GM12878 (cell line): ENCODE measurements around the gene KHDRBS2. TPM values are rescaled to one million over a fixed set of nuclear protein-coding genes. Genes with fewer than 3 reads are reported as not detected.

Source experiments
- ATAC-seq: fragments of 200-7000 bp; cut with Tn5 transposase; 3 replicates; pipeline ENCODE4 v1.9.1; 2020; ENCODE audit warnings: mild to moderate bottlenecking, moderate library complexity
- BruUV-seq: library from RNA; stranded (reverse); fragments of 400-500 nt; replicated peaks from 2 replicates; lab custom pipeline; 2021; lab: Mats Ljungman, UMichigan
- CTCF ChIA-PET: fragments of 300-600 bp; sonication (Branson Sonifier 250); formaldehyde crosslinking; extraction: SDS; loops from one replicate; lab custom pipeline; 2021; ENCODE audit warnings: inconsistent platforms; lab: Yijun Ruan, JAX
- POLR2A ChIA-PET: fragments of 350-600 bp; formaldehyde crosslinking; extraction: SDS; loops from one replicate; lab custom pipeline; 2021; ENCODE audit warnings: inconsistent platforms; lab: Charles Lee
- RAD21 ChIA-PET: fragments of 300-600 bp; sonication (Branson Sonifier 250); formaldehyde crosslinking; loops from one replicate; lab custom pipeline; 2023; ENCODE audit warnings: antibody characterized with exemption; ENCODE audit not compliant: unreplicated experiment; lab: Charles Lee
- SMC1A ChIA-PET: fragments of 300-600 bp; sonication (Branson Sonifier 250); formaldehyde crosslinking; loops from one replicate; lab custom pipeline; 2023; ENCODE audit not compliant: unreplicated experiment, uncharacterized antibody; lab: Charles Lee
- DNase-seq: peaks from one replicate; pipeline ENCODE4 v3.0.0-alpha.2; 2011; ENCODE audit warnings: low read depth, low spot score
- FAIRE-seq: peaks from 3 replicates; lab custom pipeline; 2011; peaks lifted over from hg19 to GRCh38; lab: Jason Lieb, UNC
- H2AFZ ChIP-seq: 2 replicates; pipeline ENCODE4 v1.6.0; 2011; ENCODE audit warnings: low read depth, low read length, control low read depth; ENCODE audit not compliant: control insufficient read depth
- H3K27ac ChIP-seq: 2 replicates; pipeline ENCODE4 v1.5.1; 2011; ENCODE audit warnings: control low read depth; ENCODE audit not compliant: control insufficient read depth, insufficient read depth
- H3K27me3 ChIP-seq, 2 experiments: replicated peaks in 1 of 2; 2 replicates each; pipeline versions ENCODE4 v1.6.0 to v1.6.1; 2011; ENCODE audit warnings: low read length in 1 of 2; ENCODE audit not compliant: control insufficient read depth in 2 of 2, insufficient read depth in 2 of 2
- H3K36me3 ChIP-seq, 2 experiments: 2 replicates each; pipeline ENCODE4 v1.5.1; 2011; ENCODE audit warnings: low read length in 1 of 2; ENCODE audit not compliant: control insufficient read depth in 2 of 2, insufficient read depth in 2 of 2
- H3K4me1 ChIP-seq: 2 replicates; pipeline ENCODE4 v1.6.1; 2011; ENCODE audit warnings: mild to moderate bottlenecking, low read length, moderate library complexity, mixed read lengths; ENCODE audit not compliant: control insufficient read depth, insufficient read depth
- H3K4me2 ChIP-seq: 2 replicates; pipeline ENCODE4 v1.6.0; 2011; ENCODE audit warnings: control low read depth; ENCODE audit not compliant: control insufficient read depth, insufficient read depth
- H3K4me3 ChIP-seq: fragments of 200-600 bp; sonication (generic); 2 replicates; pipeline ENCODE4 v1.5.1; 2016
- H3K79me2 ChIP-seq: 2 replicates; pipeline ENCODE4 v1.6.0; 2011; ENCODE audit warnings: low read length; ENCODE audit not compliant: control insufficient read depth, insufficient read depth
- H3K9ac ChIP-seq: 2 replicates; pipeline ENCODE4 v1.8.0; 2011; ENCODE audit warnings: low read length, control low read depth, mixed read lengths; ENCODE audit not compliant: control insufficient read depth, insufficient read depth
- H3K9me3 ChIP-seq: replicated peaks from 3 replicates; pipeline ENCODE4 v1.5.1; 2011; ENCODE audit warnings: mild to moderate bottlenecking, low read length; ENCODE audit not compliant: control insufficient read depth, insufficient read depth
- H4K20me1 ChIP-seq: 2 replicates; pipeline ENCODE4 v1.6.0; 2011; ENCODE audit not compliant: control insufficient read depth, insufficient read depth
- BCL11A ChIP-seq: IDR thresholded peaks from 2 replicates; pipeline ENCODE4 v1.6.1; 2011; ENCODE audit warnings: low read depth, low read length
- BMI1 ChIP-seq: fragments of 450-650 bp; IDR thresholded peaks from 2 replicates; pipeline ENCODE4 v1.6.1; 2016; ENCODE audit warnings: mild to moderate bottlenecking, moderate library complexity, borderline replicate concordance
- CBX5 ChIP-seq: sonication (generic); IDR thresholded peaks from 2 replicates; pipeline ENCODE4 v1.6.1; 2016; ENCODE audit warnings: low read depth, moderate library complexity, mild to moderate bottlenecking, inconsistent platforms
- DPF2 ChIP-seq: fragments of 450-650 bp; IDR thresholded peaks from 2 replicates; pipeline ENCODE4 v1.6.1; 2017; ENCODE audit warnings: mild to moderate bottlenecking
- ETV6 ChIP-seq, 2 experiments: fragments of 450-650 bp in 1 of 2; IDR thresholded peaks in 1 of 2; conservative IDR thresholded peaks in 1 of 2; 2 replicates each; pipeline ENCODE4 v1.6.1; 2014; ENCODE audit warnings: antibody characterized with exemption in 1 of 2, borderline replicate concordance in 1 of 2, low read depth in 1 of 2, mild to moderate bottlenecking in 1 of 2, moderate library complexity in 1 of 2
- IKZF2 ChIP-seq, 2 experiments: fragments of 450-650 bp; IDR thresholded peaks; 2 replicates each; pipeline ENCODE4 v1.6.1; 2017; ENCODE audit warnings: mild to moderate bottlenecking in 2 of 2, moderate library complexity in 2 of 2
- JUND ChIP-seq: IDR thresholded peaks from 2 replicates; pipeline ENCODE4 v1.6.1; 2012; ENCODE audit warnings: low read depth, mild to moderate bottlenecking, low read length, improper control_type of control experiment, moderate library complexity
- KDM1A ChIP-seq: fragments of 200-600 bp; sonication (generic); IDR thresholded peaks from 2 replicates; pipeline ENCODE4 v1.6.1; 2016; ENCODE audit warnings: borderline replicate concordance
- LARP7 ChIP-seq: fragments of 450-650 bp; IDR thresholded peaks from 2 replicates; pipeline ENCODE4 v1.6.1; 2017; ENCODE audit warnings: mild to moderate bottlenecking
- NBN ChIP-seq: fragments of 450-650 bp; IDR thresholded peaks from 2 replicates; pipeline ENCODE4 v1.6.1; 2016
- NR2C1 ChIP-seq: fragments of 450-650 bp; IDR thresholded peaks from 2 replicates; pipeline ENCODE4 v1.6.1; 2017; ENCODE audit warnings: antibody characterized with exemption, mild to moderate bottlenecking, moderate library complexity
- NR2C2 ChIP-seq: IDR thresholded peaks from 2 replicates; pipeline ENCODE4 v1.6.1; 2011; ENCODE audit warnings: borderline replicate concordance, low read depth; ENCODE audit not compliant: control insufficient read depth, insufficient read length
- NRF1 ChIP-seq: conservative IDR thresholded peaks from 2 replicates; pipeline ENCODE4 v1.6.1; 2011; ENCODE audit warnings: mild to moderate bottlenecking, low read depth, low read length, improper control_type of control experiment
- PAX5 ChIP-seq: IDR thresholded peaks from 2 replicates; pipeline ENCODE4 v1.6.1; 2011; ENCODE audit warnings: low read depth, low read length, borderline replicate concordance
- POLR2AphosphoS2 ChIP-seq: IDR thresholded peaks from 2 replicates; pipeline ENCODE4 v1.6.1; 2011; ENCODE audit warnings: low read depth, mild to moderate bottlenecking, low read length, improper control_type of control experiment, moderate library complexity
- POLR2AphosphoS5 ChIP-seq: IDR thresholded peaks from 2 replicates; pipeline ENCODE4 v1.6.1; 2011; ENCODE audit warnings: mild to moderate bottlenecking, low read length, inconsistent platforms
- RAD21 ChIP-seq: IDR thresholded peaks from 2 replicates; pipeline ENCODE4 v1.6.1; 2011; ENCODE audit warnings: mild to moderate bottlenecking, low read depth, low read length, moderate library complexity; ENCODE audit not compliant: insufficient read depth
- RAD51 ChIP-seq: fragments of 450-650 bp; IDR thresholded peaks from 2 replicates; pipeline ENCODE4 v1.6.1; 2016; ENCODE audit warnings: moderate library complexity, mild to moderate bottlenecking, inconsistent platforms
- RELA ChIP-seq: fragments of 450-650 bp; IDR thresholded peaks from 2 replicates; pipeline ENCODE4 v1.8.0; 2014; ENCODE audit warnings: borderline replicate concordance; ENCODE audit not compliant: partially characterized antibody
- SMC3 ChIP-seq: IDR thresholded peaks from 2 replicates; pipeline ENCODE4 v1.6.1; 2011; ENCODE audit warnings: low read length, improper control_type of control experiment, borderline replicate concordance
- SPI1 ChIP-seq: IDR thresholded peaks from 2 replicates; pipeline ENCODE4 v1.6.1; 2011; ENCODE audit warnings: low read depth, mild to moderate bottlenecking, low read length, moderate library complexity, borderline replicate concordance; ENCODE audit not compliant: insufficient read depth
- TCF12 ChIP-seq: IDR thresholded peaks from 2 replicates; pipeline ENCODE4 v1.6.1; 2011; ENCODE audit warnings: low read depth, mild to moderate bottlenecking, low read length
- TCF3 ChIP-seq: IDR thresholded peaks from 2 replicates; pipeline ENCODE4 v1.6.1; 2012; ENCODE audit warnings: low read depth, mild to moderate bottlenecking, low read length, borderline replicate concordance; ENCODE audit not compliant: insufficient read depth
- WGBS: methylation state at CpG from one replicate; pipeline ENCODE4 v1.1.6; 2016; ENCODE audit warnings: low lambda C conversion rate; ENCODE audit not compliant: insufficient replicate concordance, insufficient coverage; ENCODE audit errors: missing lambda C conversion rate; 5-methylcytosine and 5-hydroxymethylcytosine counted together
- in situ Hi-C: fragments of 300-500 bp; cut with MboI; formaldehyde crosslinking; loops from 9 replicates; pipeline ENCODE4 v1.14.3; 2018; ENCODE audit warnings: mixed read lengths
- intact Hi-C: fragments of 100-400 bp; cut with micrococcal nuclease; formaldehyde crosslinking; loops from one replicate; pipeline ENCODE4 v1.14.2; 2022; ENCODE audit not compliant: unreplicated experiment
- polyA plus RNA-seq, 11 experiments: library from polyadenylated mRNA; depleted of rRNA in 4 of 11; unstranded in 6 of 11; stranded (reverse) in 5 of 11; fragments of >200 nt; fragmentation: Nextera tagmentation in 4 of 11; fragmentation: Illumina TruSeq in 1 of 11; extraction: Ambion mirVana in 4 of 11; extraction: Trizol in 1 of 11; gene quantifications; 1 replicate in 1 of 11; 2 replicates in 10 of 11; pipeline versions ENCODE4 v1.2.1 to v1.2.3, GENCODE V29; 2011 to 2016; ENCODE audit warnings: inconsistent platforms in 2 of 11, missing spikeins in 2 of 11, low read depth in 1 of 11
- total RNA-seq, 4 experiments: library from RNA; depleted of rRNA in 3 of 4; stranded (reverse); fragments of >200 nt in 3 of 4; fragmentation: Illumina TruSeq in 1 of 4; extraction: Trizol in 1 of 4; gene quantifications; 2 replicates each; pipeline versions ENCODE4 v1.2.1 to v1.2.3, GENCODE V29; 2013 to 2021
- TF ChIP-seq, protein P1 (sequence below): IDR thresholded peaks from 2 replicates; pipeline ENCODE4 v1.6.1; 2012; ENCODE audit warnings: low read depth, low read length, improper control_type of control experiment
- TF ChIP-seq, protein P2 (sequence below): fragments of 450-650 bp; IDR thresholded peaks from 2 replicates; pipeline ENCODE4 v1.6.1; 2016; ENCODE audit warnings: mild to moderate bottlenecking

Gene KHDRBS2
- total and polyA plus RNA-seq, 10 of the 15 experiments (the other 5 are each of a cell fraction or from before 2014, with no cell fraction given): 0.11 to 0.56 TPM; not detected in 8

DNA sequence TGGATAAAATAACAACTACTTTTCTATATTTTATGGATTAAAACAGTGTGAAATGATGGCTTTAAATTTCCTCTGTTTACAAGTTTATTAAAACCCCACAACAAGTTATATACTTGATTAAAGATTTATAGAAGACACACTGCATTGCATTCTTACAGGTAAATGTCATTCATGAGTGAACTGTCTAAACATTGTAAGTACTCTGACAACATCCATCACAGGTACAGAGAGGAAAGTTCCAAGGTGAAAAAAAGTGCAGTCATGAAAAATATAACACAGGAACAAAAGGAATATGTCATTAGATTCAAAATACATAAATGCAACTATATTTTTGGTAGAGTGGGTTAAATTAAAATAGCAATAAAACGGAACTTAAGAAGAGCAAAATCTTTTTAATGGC is 156.9 kb downstream of the KHDRBS2 start (continued):
- TF ChIP-seq LARP7 (no peak), POLR2AphosphoS2 (no peak), SMC3 (no peak), KDM1A (no peak), TCF12 (no peak), POLR2AphosphoS5 (no peak), BCL11A (no peak), RAD21 (no peak), CBX5 (no peak), NR2C1 (no peak)
- TF ChIP-seq, protein P1, sequence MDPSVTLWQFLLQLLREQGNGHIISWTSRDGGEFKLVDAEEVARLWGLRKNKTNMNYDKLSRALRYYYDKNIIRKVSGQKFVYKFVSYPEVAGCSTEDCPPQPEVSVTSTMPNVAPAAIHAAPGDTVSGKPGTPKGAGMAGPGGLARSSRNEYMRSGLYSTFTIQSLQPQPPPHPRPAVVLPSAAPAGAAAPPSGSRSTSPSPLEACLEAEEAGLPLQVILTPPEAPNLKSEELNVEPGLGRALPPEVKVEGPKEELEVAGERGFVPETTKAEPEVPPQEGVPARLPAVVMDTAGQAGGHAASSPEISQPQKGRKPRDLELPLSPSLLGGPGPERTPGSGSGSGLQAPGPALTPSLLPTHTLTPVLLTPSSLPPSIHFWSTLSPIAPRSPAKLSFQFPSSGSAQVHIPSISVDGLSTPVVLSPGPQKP: no peak

DNA sequence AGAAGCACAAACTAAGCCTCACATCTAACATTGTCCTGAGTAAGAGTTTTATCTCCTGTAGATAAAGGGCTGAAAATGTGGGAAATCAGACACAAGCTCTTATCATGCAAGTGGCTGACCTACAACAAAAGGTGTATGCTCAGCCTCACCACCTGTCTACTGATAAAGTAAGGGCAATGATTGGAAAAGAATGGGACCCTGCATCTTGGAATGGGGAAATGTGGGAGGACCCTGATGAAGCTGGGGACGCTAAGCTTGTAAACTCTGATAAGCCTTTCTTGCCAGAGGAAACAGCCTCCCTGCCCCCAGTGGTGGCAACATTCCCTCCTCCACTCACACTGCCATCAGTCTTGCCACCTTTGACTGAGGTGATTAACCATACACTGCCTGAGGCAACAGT is 166.6 kb downstream of the KHDRBS2 start:
- FAIRE-seq (no peak), ATAC-seq (no peak), DNase-seq (no peak)
- no peaks in the 10 kb centered on the region for H3K36me3 ChIP-seq
- ChIA-PET POLR2A (no interaction called here), SMC1A (no interaction called here), CTCF (no interaction called here), RAD21 (no interaction called here)
- BruUV-seq: no TSS peak
- no peaks in the 10 kb centered on the region for H3K4me1 ChIP-seq
- H3K27me3 ChIP-seq: no peaks in the 10 kb centered on the region
- no peak overlapping the region for H3K4me2 ChIP-seq
- no peak overlapping the region for H3K4me3 ChIP-seq
- H4K20me1 ChIP-seq: no peaks in the 10 kb centered on the region
- no peaks in the 10 kb centered on the region for H3K9me3 ChIP-seq
- in situ Hi-C loops (no loop called here), intact Hi-C loops (no loop called here)
- H2AFZ ChIP-seq: no peak overlapping the region
- H3K27ac ChIP-seq: no peak overlapping the region
- no peak overlapping the region for H3K9ac ChIP-seq
- 16% methylated on average over 1 of the region's 1 CpG for WGBS
- H3K79me2 ChIP-seq: no peaks in the 10 kb centered on the region
- TF ChIP-seq SPI1 (no peak), NR2C2 (no peak), RAD51 (no peak), JUND (no peak), RELA (no peak), BCL11A (no peak), DPF2 (no peak), IKZF2 (IDR thresholded peaks at IDR 0.05) (no peak), BMI1 (no peak), PAX5 (no peak), ETV6 (conservative IDR thresholded peaks at IDR 0.05 in 1 of 2, IDR thresholded peaks at IDR 0.05 in 1 of 2; ENCODE audit: borderline replicate concordance in 1 of 2, low read depth in 1 of 2) (no peak), NBN (no peak), KDM1A (no peak), NRF1 (no peak), TCF3 (no peak), CBX5 (no peak)
- TF ChIP-seq, protein P2, sequence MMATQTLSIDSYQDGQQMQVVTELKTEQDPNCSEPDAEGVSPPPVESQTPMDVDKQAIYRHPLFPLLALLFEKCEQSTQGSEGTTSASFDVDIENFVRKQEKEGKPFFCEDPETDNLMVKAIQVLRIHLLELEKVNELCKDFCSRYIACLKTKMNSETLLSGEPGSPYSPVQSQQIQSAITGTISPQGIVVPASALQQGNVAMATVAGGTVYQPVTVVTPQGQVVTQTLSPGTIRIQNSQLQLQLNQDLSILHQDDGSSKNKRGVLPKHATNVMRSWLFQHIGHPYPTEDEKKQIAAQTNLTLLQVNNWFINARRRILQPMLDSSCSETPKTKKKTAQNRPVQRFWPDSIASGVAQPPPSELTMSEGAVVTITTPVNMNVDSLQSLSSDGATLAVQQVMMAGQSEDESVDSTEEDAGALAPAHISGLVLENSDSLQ: no peak
